AG09309 (cell line): ENCODE measurements around the gene BSND.
A peak's percentile ranks its signal among the peaks of the same experiment; 100 is the strongest.

ENCODE experiments used
- DNase-seq: peaks from one replicate; pipeline ENCODE4 v3.0.0-alpha.2; 2010; ENCODE audit warnings: low read depth
- H3K4me3 ChIP-seq: 2 replicates; pipeline ENCODE4 v1.5.1; 2011; ENCODE audit warnings: mild to moderate bottlenecking, low read depth, low read length, moderate library complexity; ENCODE audit not compliant: control insufficient read depth
- CTCF ChIP-seq: IDR thresholded peaks from 2 replicates; pipeline ENCODE4 v1.5.1; 2011; ENCODE audit warnings: mild to moderate bottlenecking, low read depth, low read length, inconsistent platforms; ENCODE audit not compliant: insufficient read depth, control insufficient read depth; ENCODE audit errors: missing control alignments

Gene BSND

GRCh38 chr1:55000110-55001085, 1.7 kb downstream of the BSND start:
- no peak for TF ChIP-seq CTCF
- H3K4me3 ChIP-seq = no peak overlapping the region
- no peak for DNase-seq

GRCh38 chr1:55001311-55001710, 2.6 kb downstream of the BSND start:
- TF ChIP-seq CTCF = no peak
- no peak for DNase-seq

GRCh38 chr1:55002686-55003085, 4.0 kb downstream of the BSND start:
- no peak for DNase-seq
- no peak overlapping the region for H3K4me3 ChIP-seq
- no peak for TF ChIP-seq CTCF

More at GRCh38 chr1:55001311-55001710, 2.6 kb downstream of the BSND start:
- no peak overlapping the region for H3K4me3 ChIP-seq

GRCh38 chr1:55005351-55006140, 6.8 kb downstream of the BSND start:
- TF ChIP-seq CTCF = no peak
- H3K4me3 ChIP-seq = no peak overlapping the region
- no peak for DNase-seq

- H3K4me3 ChIP-seq = no peak overlapping the region
- no peak for TF ChIP-seq CTCF
- DNase-seq = no peak
Observed at GRCh38 chr1:55006931-55007330, 8.2 kb downstream of the BSND start.

- H3K4me3 ChIP-seq = no peak overlapping the region
- no peak for TF ChIP-seq CTCF
- DNase-seq = peak; percentile 39
Observed at GRCh38 chr1:55007625-55008024, 8.9 kb downstream of the BSND start.
